Fibroblast of villous mesenchyme (primary cell): ENCODE results near the gene MALT1. TPM values are rescaled to one million over a fixed set of nuclear protein-coding genes. Genes with fewer than 3 reads are reported as not detected.

Experiments used
- DNase-seq: peaks from one replicate; pipeline ENCODE4 v3.0.0-alpha.2; 2010; ENCODE audit warnings: low read depth
- H3K4me3 ChIP-seq: 2 replicates; pipeline ENCODE4 v1.5.1; 2011; ENCODE audit warnings: low read depth, mild to moderate bottlenecking, low read length
- total RNA-seq: library from RNA; depleted of rRNA; stranded (reverse); fragments of >200 nt; gene quantifications from 2 replicates; pipeline ENCODE4 v1.2.3, GENCODE V29; 2012
- TF ChIP-seq, protein P1 (sequence below): IDR thresholded peaks from 2 replicates; pipeline ENCODE4 v1.5.1; 2012; ENCODE audit warnings: low read depth, mild to moderate bottlenecking, low read length; ENCODE audit not compliant: insufficient read depth

MALT1 gene
- total RNA-seq, 1 donor: 85.1 TPM

DNA sequence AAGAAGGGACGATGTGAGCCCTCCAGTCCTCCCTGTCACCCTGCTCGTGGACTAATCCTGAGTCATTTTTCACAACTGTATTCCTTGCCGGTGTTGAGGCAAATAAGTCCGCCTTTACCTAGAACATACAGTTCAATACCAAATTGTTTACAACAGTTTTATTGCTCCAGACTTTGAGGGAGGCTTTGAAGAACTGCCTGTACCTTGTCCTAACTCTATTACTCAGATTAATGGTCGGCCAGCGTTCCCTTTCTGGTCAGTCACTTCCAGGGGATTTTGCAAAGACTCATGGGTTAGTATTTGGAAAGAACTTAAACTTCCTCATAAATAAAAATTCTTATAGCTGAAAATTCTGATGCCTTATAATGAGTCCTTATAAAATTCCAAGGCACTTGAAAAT lies 108.3 kb downstream of the MALT1 start:
- H3K4me3 ChIP-seq: no peak overlapping the region
- TF ChIP-seq, protein P1, sequence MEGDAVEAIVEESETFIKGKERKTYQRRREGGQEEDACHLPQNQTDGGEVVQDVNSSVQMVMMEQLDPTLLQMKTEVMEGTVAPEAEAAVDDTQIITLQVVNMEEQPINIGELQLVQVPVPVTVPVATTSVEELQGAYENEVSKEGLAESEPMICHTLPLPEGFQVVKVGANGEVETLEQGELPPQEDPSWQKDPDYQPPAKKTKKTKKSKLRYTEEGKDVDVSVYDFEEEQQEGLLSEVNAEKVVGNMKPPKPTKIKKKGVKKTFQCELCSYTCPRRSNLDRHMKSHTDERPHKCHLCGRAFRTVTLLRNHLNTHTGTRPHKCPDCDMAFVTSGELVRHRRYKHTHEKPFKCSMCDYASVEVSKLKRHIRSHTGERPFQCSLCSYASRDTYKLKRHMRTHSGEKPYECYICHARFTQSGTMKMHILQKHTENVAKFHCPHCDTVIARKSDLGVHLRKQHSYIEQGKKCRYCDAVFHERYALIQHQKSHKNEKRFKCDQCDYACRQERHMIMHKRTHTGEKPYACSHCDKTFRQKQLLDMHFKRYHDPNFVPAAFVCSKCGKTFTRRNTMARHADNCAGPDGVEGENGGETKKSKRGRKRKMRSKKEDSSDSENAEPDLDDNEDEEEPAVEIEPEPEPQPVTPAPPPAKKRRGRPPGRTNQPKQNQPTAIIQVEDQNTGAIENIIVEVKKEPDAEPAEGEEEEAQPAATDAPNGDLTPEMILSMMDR: no peak
- peak; percentile 65 for DNase-seq

DNA sequence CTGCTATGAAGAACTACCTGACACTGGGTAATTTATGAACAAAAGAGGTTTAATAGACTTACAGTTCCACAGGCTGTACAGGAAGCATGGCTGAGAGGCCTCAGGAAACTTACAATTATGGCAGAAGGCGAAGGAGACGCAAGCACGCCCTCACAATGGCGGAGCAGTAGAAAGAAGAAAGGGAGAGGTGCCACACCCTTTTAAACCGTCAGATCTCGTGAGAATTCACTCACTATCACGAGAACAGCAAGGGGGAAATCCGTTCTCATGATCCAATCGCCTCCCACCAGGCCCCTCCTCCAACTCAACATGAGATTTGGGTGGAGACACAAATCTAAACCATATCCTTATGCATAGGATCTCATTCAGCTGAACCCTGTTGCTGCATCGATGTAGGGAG lies 108.8 kb downstream of the MALT1 start:
- H3K4me3 ChIP-seq: no peak overlapping the region
- TF ChIP-seq, protein P1: no peak
- no peak for DNase-seq

DNA sequence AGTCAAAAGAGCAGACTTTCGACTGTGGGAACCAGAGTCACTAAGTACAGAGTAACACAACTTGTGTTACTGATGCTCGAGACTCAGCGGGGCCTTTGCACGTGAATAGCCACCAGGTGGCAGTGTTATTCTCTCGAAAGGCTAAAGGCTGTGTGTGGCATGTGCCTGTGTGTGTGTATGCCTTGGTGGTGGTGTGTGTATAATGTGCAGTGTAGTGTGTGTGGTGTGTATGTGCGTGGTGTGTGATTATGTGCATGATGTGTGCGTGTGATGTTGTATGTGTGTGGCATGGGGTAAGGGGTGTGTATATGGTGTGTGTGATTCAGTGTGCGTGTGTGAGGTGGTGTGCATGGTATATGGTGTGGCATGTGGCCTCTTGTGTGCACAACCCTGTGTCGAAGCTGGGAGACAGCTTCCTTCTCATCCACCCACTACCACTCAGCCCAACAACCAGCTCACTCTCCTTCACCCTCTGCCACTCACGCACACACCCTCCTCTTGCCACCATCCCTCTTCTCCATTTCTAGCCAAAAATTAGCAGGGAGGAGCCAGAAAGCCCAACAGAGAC lies 110.4 kb downstream of the MALT1 start:
- peak; percentile 88 for DNase-seq

DNA sequence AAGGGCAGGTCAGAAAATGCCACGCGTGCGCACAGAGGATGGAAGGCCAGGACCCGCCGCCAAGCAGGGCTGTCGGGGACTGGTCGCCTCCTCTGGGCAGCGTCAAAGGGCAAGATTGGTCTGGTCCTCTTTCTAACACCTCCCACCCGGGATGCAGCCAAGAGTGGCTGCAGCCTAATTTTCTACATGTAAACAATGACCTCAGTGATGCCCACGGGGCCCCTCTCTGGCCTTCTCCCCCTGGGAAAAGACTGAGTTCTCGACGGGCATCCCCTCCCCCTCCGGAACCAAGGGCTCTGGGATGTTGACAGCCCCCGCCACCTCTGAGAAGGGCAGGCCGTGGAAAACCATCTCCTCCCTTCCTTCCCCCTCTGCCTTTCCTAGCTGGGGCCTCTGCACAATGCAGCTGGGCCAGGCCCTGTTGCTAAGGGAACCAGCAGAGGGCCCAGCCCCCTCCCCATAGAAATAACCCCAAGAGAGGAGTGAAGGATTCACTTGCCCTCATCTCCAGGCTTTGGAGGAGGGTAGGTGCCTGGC lies 113.4 kb downstream of the MALT1 start:
- H3K4me3 ChIP-seq: no peak overlapping the region
- TF ChIP-seq, protein P1: no peak
- DNase-seq: peak; percentile 56

More for the DNA sequence above, 110.4 kb downstream of the MALT1 start:
- TF ChIP-seq, protein P1: peak; percentile 88
- no peak overlapping the region for H3K4me3 ChIP-seq

DNA sequence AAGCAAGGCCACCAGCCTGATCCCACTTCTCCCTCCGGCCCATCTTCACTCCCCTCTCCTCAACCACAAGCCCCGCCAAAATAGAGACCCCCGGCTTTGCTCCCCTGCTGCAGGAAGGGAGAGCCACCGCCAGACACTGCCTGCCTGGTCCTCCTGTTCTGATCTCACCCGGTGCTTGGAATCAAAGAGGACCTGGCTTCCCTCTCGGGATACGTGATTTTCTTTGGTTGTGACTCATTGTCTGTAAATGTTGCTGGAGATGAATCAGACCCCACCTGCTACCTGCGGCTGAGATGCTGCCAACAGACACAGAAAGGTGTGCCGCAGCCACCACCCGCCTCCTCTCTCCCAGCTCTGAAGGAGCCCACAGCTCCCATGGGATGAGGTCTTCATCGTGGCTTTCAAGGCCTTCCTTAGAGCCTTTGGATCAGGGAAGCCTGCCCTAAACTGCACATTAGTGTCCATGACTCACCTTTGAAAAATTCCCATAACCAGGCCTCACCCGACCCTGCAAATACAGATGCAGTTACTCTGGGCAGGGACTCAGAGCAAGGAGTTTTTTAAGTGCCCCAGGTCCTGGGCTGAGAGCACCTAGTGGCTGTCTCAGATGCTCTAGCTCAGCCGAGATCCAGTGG lies 114.0 kb downstream of the MALT1 start:
- H3K4me3 ChIP-seq: no peak overlapping the region
- TF ChIP-seq, protein P1: peak; percentile 25
- DNase-seq: peak; percentile 92

DNA sequence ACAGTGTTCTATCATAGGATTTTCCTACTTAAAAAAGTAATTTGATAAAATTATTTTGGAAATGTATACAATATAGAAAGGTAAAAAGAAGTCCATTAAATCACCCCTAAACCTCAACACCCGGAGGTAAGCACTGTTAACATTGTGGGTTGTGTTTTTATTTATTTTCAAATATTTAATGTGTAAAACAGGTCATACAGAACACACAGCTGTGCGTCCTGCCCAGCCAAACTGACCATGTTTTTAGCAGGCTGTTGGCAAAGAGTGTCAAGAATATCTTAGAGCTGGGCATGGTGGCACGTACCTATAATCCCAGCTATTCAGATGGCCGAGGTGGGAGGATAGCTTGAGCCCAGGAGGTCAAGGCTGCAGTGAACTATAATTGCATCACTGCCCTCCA lies 114.6 kb downstream of the MALT1 start:
- no peak overlapping the region for H3K4me3 ChIP-seq
- TF ChIP-seq, protein P1: no peak
- DNase-seq: no peak
